Measurements from ENCODE around the gene RNF180.

Gene RNF180

GRCh38 chr5:64165500-64166200 lies at the start of gene RNF180:
Gene RNF180, plus strand, starts transcription at chr5:64165843. Its CDS starts 34,965 bp downstream, at chr5:64200808.
- Histone ChIP-seq H2AFZ (ENCODE audit: low read depth, low read length) (no peak within 1 kb of the TSS), H3K9me3 (ENCODE audit: insufficient read depth, low read length) (no peaks in the 10 kb centered on the region), H3K27ac (ENCODE audit: low read length) (no peak within 1 kb of the TSS), H3K36me3 (replicated peaks; ENCODE audit: low read depth, low read length) (no peaks in the 10 kb centered on the region), H4K20me1 (ENCODE audit: insufficient read depth, low read length) (no peaks in the 10 kb centered on the region), H3K9ac (ENCODE audit: low read length) (no peak within 1 kb of the TSS), H3K27me3 (ENCODE audit: low read depth, low read length) (no peaks in the 10 kb centered on the region), H3K4me1 (ENCODE audit: low read length) (peaks cover 22% of the 10 kb centered on the region), H3K4me3 (ENCODE audit: low read length) (no peak within 1 kb of the TSS), H3K79me2 (ENCODE audit: low read length) (no peaks in the 10 kb centered on the region), H3K4me2 (ENCODE audit: low read length) (no peak within 1 kb of the TSS)
- TF ChIP-seq EZH2phosphoT487 (IDR thresholded peaks at IDR 0.05; ENCODE audit: low read depth) (no peak), CTCF (IDR thresholded peaks at IDR 0.05; ENCODE audit: low read depth, low read length) (no peak)

DNA sequence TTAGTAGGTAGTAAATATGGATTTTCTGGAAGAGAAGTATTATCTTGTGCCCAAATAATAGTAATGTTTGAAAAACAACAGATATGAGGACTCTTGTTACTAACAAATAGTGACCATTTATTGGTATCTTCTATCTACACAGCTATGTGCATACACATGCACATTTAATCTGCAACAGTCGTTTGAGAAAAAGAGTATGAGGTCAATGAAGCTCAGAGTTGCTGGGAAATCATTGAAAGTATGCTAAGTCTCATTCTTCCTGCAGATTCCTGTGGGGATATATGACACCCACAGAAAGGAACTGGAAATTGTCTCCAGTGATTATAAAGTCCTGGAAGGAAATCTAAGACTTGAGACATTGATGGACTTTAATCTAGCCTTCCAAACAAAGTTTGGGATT lies 40.1 kb upstream of the RNF180 start:
- no peaks in the 10 kb centered on the region for H3K36me3 ChIP-seq (replicated peaks; ENCODE audit: low read depth, low read length)
- TF ChIP-seq EZH2phosphoT487 (IDR thresholded peaks at IDR 0.05; ENCODE audit: low read depth) (no peak), CTCF (IDR thresholded peaks at IDR 0.05; ENCODE audit: low read depth, low read length) (no peak)

DNA sequence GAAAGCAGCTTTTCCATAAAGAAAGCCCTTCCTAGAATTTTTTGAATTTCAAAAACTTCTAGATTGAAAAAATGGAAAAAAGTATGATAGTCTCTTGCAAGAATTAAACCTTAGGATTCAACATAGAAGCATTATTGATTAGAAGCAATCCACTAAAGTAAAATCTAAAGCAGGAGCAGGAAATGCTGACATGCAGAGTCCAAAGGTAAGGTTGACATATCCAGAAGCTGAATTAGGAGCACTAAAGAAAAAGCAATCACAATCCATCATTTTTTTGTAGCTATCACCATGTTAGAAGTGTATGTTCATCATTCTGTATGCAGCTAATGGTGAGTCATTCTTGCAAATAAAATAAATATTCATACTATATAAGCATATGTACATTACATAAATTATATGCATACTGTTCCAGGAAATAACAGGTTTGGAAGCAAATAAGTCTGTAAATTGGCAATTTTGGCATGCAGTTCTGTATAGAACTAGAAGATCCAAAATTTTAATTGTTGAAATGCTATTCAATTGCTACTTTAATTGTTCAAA lies 39.4 kb upstream of the RNF180 start:
- H3K79me2 ChIP-seq (ENCODE audit: low read length), result no peaks in the 10 kb centered on the region
- H3K36me3 ChIP-seq (replicated peaks; ENCODE audit: low read depth, low read length), result no peaks in the 10 kb centered on the region
- H3K4me2 ChIP-seq (ENCODE audit: low read length), result no peak overlapping the region
- TF ChIP-seq EZH2phosphoT487 (IDR thresholded peaks at IDR 0.05; ENCODE audit: low read depth) (no peak), CTCF (IDR thresholded peaks at IDR 0.05; ENCODE audit: low read depth, low read length) (no peak)
- H3K27me3 ChIP-seq (ENCODE audit: low read depth, low read length), result no peaks in the 10 kb centered on the region
- H3K9ac ChIP-seq (ENCODE audit: low read length), result no peak overlapping the region
- no peaks in the 10 kb centered on the region for H4K20me1 ChIP-seq (ENCODE audit: insufficient read depth, low read length)
- no peak overlapping the region for H3K4me3 ChIP-seq (ENCODE audit: low read length)
- no peaks in the 10 kb centered on the region for H3K9me3 ChIP-seq (ENCODE audit: insufficient read depth, low read length)
- no peak overlapping the region for H3K27ac ChIP-seq (ENCODE audit: low read length)
- no peaks in the 10 kb centered on the region for H3K4me1 ChIP-seq (ENCODE audit: low read length)
- no peak overlapping the region for H2AFZ ChIP-seq (ENCODE audit: low read depth, low read length)

More for the DNA sequence above, 40.1 kb upstream of the RNF180 start:
- H3K9me3 ChIP-seq (ENCODE audit: insufficient read depth, low read length), result no peaks in the 10 kb centered on the region
- no peak overlapping the region for H3K27ac ChIP-seq (ENCODE audit: low read length)
- no peak overlapping the region for H3K9ac ChIP-seq (ENCODE audit: low read length)
- no peaks in the 10 kb centered on the region for H3K27me3 ChIP-seq (ENCODE audit: low read depth, low read length)
- H4K20me1 ChIP-seq (ENCODE audit: insufficient read depth, low read length), result no peaks in the 10 kb centered on the region
- no peak overlapping the region for H2AFZ ChIP-seq (ENCODE audit: low read depth, low read length)
- no peaks in the 10 kb centered on the region for H3K79me2 ChIP-seq (ENCODE audit: low read length)
- H3K4me1 ChIP-seq (ENCODE audit: low read length), result no peaks in the 10 kb centered on the region
- no peak overlapping the region for H3K4me2 ChIP-seq (ENCODE audit: low read length)
- H3K4me3 ChIP-seq (ENCODE audit: low read length), result no peak overlapping the region

- H3K27me3 ChIP-seq (ENCODE audit: low read depth, low read length), result no peaks in the 10 kb centered on the region
- H2AFZ ChIP-seq (ENCODE audit: low read depth, low read length), result no peak overlapping the region
- H3K36me3 ChIP-seq (replicated peaks; ENCODE audit: low read depth, low read length), result no peaks in the 10 kb centered on the region
- no peaks in the 10 kb centered on the region for H3K79me2 ChIP-seq (ENCODE audit: low read length)
- TF ChIP-seq CTCF (IDR thresholded peaks at IDR 0.05; ENCODE audit: low read depth, low read length), result no peak
- no peak for TF ChIP-seq EZH2phosphoT487 (IDR thresholded peaks at IDR 0.05; ENCODE audit: low read depth)
- no peak overlapping the region for H3K27ac ChIP-seq (ENCODE audit: low read length)
- H3K4me1 ChIP-seq (ENCODE audit: low read length), result no peaks in the 10 kb centered on the region
- H3K4me3 ChIP-seq (ENCODE audit: low read length), result no peak overlapping the region
- H3K9me3 ChIP-seq (ENCODE audit: insufficient read depth, low read length), result no peaks in the 10 kb centered on the region
- H4K20me1 ChIP-seq (ENCODE audit: insufficient read depth, low read length), result no peaks in the 10 kb centered on the region
- H3K4me2 ChIP-seq (ENCODE audit: low read length), result no peak overlapping the region
- H3K9ac ChIP-seq (ENCODE audit: low read length), result no peak overlapping the region
Measured at GRCh38 chr5:64140018-64140417, 25.6 kb upstream of the RNF180 start.
